ENCODE data around the gene BRINP3.

DNA sequence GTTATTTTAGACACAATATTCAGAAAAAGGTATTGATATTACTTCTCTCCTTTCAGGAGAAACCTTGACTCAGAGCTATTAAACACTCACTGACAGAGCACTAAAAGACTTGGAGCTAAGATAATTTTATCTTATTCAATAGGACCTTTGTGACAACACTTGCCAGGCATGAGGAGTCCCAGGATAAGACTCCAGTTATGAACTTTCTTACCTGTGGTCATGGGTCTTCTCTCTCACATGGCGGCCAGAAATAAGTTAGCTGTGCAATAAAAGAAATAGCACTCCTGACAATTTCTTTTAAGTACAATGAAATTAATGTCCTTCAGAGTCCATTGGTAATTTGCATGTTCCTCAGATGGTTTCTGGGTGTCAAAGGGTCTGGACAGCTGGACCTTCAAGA is 382.1 kb downstream of the BRINP3 start:
- TF ChIP-seq, protein P1, sequence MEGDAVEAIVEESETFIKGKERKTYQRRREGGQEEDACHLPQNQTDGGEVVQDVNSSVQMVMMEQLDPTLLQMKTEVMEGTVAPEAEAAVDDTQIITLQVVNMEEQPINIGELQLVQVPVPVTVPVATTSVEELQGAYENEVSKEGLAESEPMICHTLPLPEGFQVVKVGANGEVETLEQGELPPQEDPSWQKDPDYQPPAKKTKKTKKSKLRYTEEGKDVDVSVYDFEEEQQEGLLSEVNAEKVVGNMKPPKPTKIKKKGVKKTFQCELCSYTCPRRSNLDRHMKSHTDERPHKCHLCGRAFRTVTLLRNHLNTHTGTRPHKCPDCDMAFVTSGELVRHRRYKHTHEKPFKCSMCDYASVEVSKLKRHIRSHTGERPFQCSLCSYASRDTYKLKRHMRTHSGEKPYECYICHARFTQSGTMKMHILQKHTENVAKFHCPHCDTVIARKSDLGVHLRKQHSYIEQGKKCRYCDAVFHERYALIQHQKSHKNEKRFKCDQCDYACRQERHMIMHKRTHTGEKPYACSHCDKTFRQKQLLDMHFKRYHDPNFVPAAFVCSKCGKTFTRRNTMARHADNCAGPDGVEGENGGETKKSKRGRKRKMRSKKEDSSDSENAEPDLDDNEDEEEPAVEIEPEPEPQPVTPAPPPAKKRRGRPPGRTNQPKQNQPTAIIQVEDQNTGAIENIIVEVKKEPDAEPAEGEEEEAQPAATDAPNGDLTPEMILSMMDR (conservative IDR thresholded peaks at IDR 0.05; ENCODE audit: low read depth in 2 of 2) = no peak
- no peak for TF ChIP-seq EZH2phosphoT487 (IDR thresholded peaks at IDR 0.05; ENCODE audit: unreplicated experiment)
